ENCODE data around the gene RHOG. TPM values are rescaled to one million over a fixed set of nuclear protein-coding genes. Genes with fewer than 3 reads are reported as not detected.

The RHOG gene
- total and polyA plus RNA-seq, 10 donors, result 102 to 256 (median 150) TPM

DNA sequence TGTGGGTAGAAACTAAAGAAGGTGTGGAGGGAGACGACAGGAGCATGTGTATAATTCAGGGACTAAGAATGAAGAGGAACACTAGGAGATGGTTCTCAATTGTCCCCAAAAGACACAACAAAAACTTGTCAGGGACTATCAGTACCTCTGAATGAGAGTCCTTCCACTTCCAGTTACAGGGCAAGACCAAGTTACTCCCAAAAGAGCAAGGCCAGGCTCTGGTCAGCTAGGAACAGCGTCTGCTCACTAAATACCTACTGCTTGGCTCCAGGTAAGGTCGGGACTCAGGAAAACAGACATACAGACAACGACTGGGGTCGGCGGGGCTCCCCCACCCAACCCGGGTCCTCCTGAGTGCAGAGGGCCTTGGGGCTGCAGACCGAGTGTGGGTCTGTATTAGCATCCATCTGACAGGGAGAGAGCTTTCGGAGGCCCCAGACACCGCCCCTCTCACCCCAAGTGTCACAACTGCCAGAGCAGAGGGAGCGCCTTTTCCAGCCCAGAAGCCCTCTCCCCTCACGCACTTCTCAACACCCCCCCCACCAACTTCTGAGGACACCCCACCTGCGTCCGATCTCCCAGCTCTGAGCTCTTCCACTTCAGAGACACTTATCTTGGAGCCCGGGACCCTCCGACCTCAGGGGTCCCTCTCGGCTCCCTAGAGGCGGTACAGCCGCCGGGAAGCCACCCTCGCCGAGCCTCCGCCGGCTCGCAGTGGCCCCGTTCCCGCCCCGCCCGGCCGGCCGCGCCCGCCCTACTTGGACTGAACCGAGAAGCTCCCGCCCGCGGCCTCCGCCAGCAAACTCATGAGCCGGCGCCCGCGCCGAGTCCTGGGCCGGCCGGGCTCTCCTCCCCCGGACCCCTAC lies 522 bp downstream of the RHOG start:
- peaks cover 37 to 61% (median 52%) of the 10 kb centered on the region in 6 donors for H3K4me1 ChIP-seq
- intact Hi-C loops (cut with DNase I; ENCODE audit: low total_unique reads), result no loop called here
- 1 to 2% (median 1%) methylated on average over 16 to 46 of the region's 46 CpGs for WGBS, 5 donors

DNA sequence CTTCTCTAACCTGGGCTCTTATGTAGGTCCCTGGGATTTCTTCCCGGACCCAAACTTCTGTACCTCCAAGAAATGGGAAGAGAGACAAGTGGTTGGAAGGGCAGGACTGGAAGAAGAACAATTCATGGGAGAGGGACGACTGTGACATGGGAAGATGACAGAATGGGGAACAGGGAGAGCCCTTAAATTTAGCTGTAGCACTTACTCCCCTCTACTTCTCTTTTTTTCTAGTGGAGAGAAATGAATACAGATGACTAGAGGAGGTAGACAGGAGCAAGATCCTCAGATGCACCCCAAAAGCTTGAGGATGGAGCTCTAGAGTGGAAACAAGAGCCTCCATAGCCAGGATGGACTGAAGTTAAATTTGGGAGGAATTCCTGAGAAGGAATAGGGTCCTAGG lies 2.3 kb downstream of the RHOG start:
- WGBS, 5 donors, result 39 to 51% (median 46%) methylated on average over 2 of the region's 2 CpGs

More for the DNA sequence above, 522 bp downstream of the RHOG start:
- Histone ChIP-seq H3K27me3 (replicated peaks in 1 of 7) (no peaks in the 10 kb centered on the region), H3K9me3 (no peaks in the 10 kb centered on the region), H3K4me3 (peak overlapping the region; percentile 70 to 96 (median 82)), H3K27ac (peak overlapping the region; percentile 97 to 100 (median 98)), H3K36me3 (peaks cover 0 to 10% (median 0%) of the 10 kb centered on the region in 6 donors)
- TF ChIP-seq POLR2A (IDR thresholded peaks at IDR 0.05), result no peak
- TF ChIP-seq POLR2AphosphoS5 (IDR thresholded peaks at IDR 0.05), result no peak
- TF ChIP-seq, protein P1, sequence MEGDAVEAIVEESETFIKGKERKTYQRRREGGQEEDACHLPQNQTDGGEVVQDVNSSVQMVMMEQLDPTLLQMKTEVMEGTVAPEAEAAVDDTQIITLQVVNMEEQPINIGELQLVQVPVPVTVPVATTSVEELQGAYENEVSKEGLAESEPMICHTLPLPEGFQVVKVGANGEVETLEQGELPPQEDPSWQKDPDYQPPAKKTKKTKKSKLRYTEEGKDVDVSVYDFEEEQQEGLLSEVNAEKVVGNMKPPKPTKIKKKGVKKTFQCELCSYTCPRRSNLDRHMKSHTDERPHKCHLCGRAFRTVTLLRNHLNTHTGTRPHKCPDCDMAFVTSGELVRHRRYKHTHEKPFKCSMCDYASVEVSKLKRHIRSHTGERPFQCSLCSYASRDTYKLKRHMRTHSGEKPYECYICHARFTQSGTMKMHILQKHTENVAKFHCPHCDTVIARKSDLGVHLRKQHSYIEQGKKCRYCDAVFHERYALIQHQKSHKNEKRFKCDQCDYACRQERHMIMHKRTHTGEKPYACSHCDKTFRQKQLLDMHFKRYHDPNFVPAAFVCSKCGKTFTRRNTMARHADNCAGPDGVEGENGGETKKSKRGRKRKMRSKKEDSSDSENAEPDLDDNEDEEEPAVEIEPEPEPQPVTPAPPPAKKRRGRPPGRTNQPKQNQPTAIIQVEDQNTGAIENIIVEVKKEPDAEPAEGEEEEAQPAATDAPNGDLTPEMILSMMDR (IDR thresholded peaks at IDR 0.05 in 8 of 11, conservative IDR thresholded peaks at IDR 0.05 in 3 of 11), result no peak
- DNase-seq, result peak; percentile 86

DNA sequence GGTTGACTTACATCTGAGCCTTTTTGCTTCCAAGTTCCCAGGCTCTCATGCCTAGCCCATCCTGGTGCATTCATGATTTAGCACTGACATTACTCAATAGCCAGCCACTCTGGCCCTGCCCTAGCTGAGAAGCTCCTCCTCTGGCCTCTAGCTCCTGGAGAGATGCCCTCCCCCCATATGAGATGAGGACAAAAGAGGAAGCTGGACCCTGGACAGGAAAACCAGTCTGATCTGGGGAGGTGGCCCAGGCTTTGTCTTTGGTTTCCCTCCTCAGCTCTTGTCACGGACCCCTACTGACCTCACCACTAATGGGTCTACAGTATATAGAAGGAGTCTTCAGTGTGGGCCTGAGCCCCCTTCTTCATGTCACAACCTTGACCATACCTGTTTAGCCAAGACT lies 3.0 kb downstream of the RHOG start:
- peak overlapping the region; percentile 64 to 100 (median 98) for H3K27ac ChIP-seq
- peak overlapping the region in 7 of 8 donors; percentile 10 to 96 (median 81) for H3K4me3 ChIP-seq
- H3K36me3 ChIP-seq, result peaks cover 0 to 35% (median 0%) of the 10 kb centered on the region in 6 donors
- intact Hi-C loops (cut with DNase I; ENCODE audit: low total_unique reads), result no loop called here
- peak; percentile 83 for DNase-seq
- TF ChIP-seq, protein P1 (IDR thresholded peaks at IDR 0.05 in 8 of 11, conservative IDR thresholded peaks at IDR 0.05 in 3 of 11), result no peak
- peak in 2 of 3 donors; percentile 37 to 76 for TF ChIP-seq POLR2AphosphoS5 (IDR thresholded peaks at IDR 0.05)
- H3K9me3 ChIP-seq, result no peaks in the 10 kb centered on the region
- no peaks in the 10 kb centered on the region for H3K27me3 ChIP-seq (replicated peaks in 1 of 7)
- WGBS, 5 donors, result 19 to 58% (median 25%) methylated on average over 1 of the region's 1 CpG
- peaks cover 58 to 85% (median 76%) of the 10 kb centered on the region in 6 donors for H3K4me1 ChIP-seq

More for the DNA sequence above, 2.3 kb downstream of the RHOG start:
- H3K9me3 ChIP-seq, result no peaks in the 10 kb centered on the region
- TF ChIP-seq POLR2AphosphoS5 (IDR thresholded peaks at IDR 0.05) (no peak), POLR2A (IDR thresholded peaks at IDR 0.05) (no peak)
- TF ChIP-seq, protein P1 (IDR thresholded peaks at IDR 0.05 in 8 of 11, conservative IDR thresholded peaks at IDR 0.05 in 3 of 11), result no peak
- peaks cover 0 to 28% (median 0%) of the 10 kb centered on the region in 6 donors for H3K36me3 ChIP-seq
- intact Hi-C loops (cut with DNase I; ENCODE audit: low total_unique reads), result no loop called here
- H3K4me3 ChIP-seq, result peak overlapping the region; percentile 22 to 96 (median 80)
- peak overlapping the region; percentile 64 to 100 (median 98) for H3K27ac ChIP-seq
- peaks cover 55 to 78% (median 69%) of the 10 kb centered on the region in 6 donors for H3K4me1 ChIP-seq
- DNase-seq, result no peak
- H3K27me3 ChIP-seq (replicated peaks in 1 of 7), result no peaks in the 10 kb centered on the region

DNA sequence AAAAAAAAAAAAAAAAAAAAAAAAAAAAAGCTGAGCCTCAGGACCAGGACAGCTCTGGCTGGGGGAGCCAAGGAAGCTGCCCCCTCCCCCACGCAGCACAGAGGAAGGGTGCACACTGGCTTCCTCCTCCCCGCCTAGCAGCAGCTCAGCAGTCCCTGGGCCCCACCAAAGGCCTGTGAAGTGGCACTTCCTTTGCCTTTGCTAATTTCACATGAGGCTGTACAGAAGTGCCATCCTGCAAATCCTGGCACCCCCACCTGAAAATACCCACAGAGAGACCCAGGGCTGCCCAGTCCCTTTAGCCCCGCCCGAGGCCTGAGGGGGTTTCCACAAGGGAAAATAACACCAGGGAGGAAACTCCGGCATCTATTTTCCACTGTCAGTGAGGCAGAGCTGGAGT lies 3.9 kb downstream of the RHOG start:
- TF ChIP-seq POLR2AphosphoS5 (IDR thresholded peaks at IDR 0.05) (peak; percentile 68 to 76 (median 75)), POLR2A (IDR thresholded peaks at IDR 0.05) (peak in 1 of 3 donors; percentile 12)
- TF ChIP-seq, protein P1 (IDR thresholded peaks at IDR 0.05 in 8 of 11, conservative IDR thresholded peaks at IDR 0.05 in 3 of 11), result no peak
- intact Hi-C loops (cut with DNase I; ENCODE audit: low total_unique reads), result no loop called here
- H3K27ac ChIP-seq, result peak overlapping the region; percentile 64 to 100 (median 98)
- peak; percentile 94 for DNase-seq
- peaks cover 66 to 90% (median 81%) of the 10 kb centered on the region in 6 donors for H3K4me1 ChIP-seq
- WGBS, 5 donors, result 4 to 15% (median 9%) methylated on average over 5 of the region's 5 CpGs
- H3K9me3 ChIP-seq, result no peaks in the 10 kb centered on the region
- H3K4me3 ChIP-seq, result peak overlapping the region in 6 of 8 donors; percentile 70 to 96 (median 82)
- H3K36me3 ChIP-seq, result peaks cover 0 to 39% (median 0%) of the 10 kb centered on the region in 6 donors
- H3K27me3 ChIP-seq (replicated peaks in 1 of 7), result no peaks in the 10 kb centered on the region

All from spleen (tissue), 11 donors.